ENCODE results near the gene TBC1D8.
A peak's percentile ranks its signal among the peaks of the same experiment; 100 is the strongest.

Gene TBC1D8

DNA sequence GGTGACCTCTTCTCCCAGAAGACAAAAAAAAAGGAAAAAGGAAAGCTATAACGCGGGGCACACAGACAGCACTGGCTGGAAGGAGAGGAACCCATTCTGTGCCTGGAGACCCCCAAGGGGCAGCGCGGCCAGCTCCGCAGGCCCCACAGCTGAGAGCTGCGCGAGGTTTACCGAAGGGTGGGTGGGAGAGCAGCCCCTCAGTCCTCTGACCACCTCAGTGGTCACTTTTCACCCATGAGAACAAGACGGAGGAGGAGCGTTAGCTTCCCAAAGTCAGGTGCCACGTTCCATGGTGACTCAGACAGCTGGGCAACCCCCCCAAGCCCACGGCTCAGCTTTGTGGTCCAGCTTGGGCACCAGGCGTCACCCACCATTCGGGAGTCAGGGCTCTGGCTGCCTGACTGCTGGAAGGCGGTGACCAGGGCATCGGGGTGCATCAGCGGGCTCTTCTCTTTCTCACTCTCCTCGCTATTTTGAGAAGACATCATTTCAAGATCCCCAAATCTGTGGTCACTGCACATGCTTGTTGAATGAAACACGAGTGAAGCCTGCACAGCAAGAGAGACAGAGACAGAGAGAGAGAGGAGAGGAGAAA is 113.9 kb downstream of the TBC1D8 start:
- no peak overlapping the region for H3K4me3 ChIP-seq (ENCODE audit: low read length)
- DNase-seq (ENCODE audit: low read depth) = no peak
- TF ChIP-seq, protein P1, sequence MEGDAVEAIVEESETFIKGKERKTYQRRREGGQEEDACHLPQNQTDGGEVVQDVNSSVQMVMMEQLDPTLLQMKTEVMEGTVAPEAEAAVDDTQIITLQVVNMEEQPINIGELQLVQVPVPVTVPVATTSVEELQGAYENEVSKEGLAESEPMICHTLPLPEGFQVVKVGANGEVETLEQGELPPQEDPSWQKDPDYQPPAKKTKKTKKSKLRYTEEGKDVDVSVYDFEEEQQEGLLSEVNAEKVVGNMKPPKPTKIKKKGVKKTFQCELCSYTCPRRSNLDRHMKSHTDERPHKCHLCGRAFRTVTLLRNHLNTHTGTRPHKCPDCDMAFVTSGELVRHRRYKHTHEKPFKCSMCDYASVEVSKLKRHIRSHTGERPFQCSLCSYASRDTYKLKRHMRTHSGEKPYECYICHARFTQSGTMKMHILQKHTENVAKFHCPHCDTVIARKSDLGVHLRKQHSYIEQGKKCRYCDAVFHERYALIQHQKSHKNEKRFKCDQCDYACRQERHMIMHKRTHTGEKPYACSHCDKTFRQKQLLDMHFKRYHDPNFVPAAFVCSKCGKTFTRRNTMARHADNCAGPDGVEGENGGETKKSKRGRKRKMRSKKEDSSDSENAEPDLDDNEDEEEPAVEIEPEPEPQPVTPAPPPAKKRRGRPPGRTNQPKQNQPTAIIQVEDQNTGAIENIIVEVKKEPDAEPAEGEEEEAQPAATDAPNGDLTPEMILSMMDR (IDR thresholded peaks at IDR 0.05; ENCODE audit: insufficient read depth, low read depth, low read length, missing control alignments) = no peak

DNA sequence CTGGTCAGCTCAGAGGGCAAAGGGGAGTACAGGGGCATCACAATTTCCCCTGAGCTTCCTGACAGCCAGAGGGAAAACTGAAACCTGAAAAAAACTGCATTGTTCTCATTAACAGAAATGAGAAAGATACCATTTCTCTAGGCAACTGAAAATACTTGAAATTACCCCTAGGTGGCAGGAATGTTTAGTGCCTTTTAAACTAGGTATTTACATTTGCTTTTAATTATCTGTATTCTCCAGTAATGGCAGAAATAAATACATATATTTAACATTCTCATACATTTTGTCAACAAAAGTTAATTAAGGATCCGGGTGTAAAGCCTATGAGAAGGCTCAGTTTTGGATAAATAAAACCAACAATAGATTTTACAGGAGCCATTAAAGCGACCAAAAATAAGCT is 114.6 kb downstream of the TBC1D8 start:
- H3K4me3 ChIP-seq (ENCODE audit: low read length) = no peak overlapping the region
- TF ChIP-seq, protein P1 (IDR thresholded peaks at IDR 0.05; ENCODE audit: insufficient read depth, low read depth, low read length, missing control alignments) = peak; percentile 40
- peak; percentile 30 for DNase-seq (ENCODE audit: low read depth)

DNA sequence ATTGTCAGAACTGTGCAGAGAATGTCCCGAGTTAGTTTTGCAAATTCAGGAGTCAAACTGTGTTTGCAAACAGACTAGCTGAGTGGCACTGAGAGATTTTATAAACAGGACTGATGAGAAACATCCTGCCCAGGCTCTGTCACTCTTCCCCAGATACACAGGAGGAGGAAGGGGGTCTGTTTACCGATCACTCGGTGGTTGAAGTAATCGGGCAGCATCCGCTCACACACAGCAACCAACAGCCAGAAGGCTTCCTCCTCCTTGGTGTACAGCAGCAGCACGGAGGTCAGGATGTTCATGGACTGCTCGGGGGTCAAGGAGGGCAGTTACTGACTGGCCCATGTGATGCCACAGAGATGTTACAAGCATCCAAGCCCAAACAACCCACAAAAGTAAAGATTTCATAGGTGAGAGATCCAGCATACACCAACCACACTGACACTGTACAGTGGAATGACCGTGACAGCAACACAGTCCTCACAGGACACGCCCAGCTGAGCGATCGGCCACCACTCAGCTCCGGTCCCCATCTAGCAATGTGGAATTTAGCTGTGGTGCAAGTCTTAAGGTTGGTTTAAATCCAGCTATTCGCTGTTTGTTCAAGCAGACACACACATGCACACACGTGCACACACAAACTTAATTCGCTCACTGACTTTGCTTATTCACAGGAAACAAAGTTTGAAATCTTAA is 119.0 kb downstream of the TBC1D8 start:
- no peak overlapping the region for H3K4me3 ChIP-seq (ENCODE audit: low read length)
- TF ChIP-seq, protein P1 (IDR thresholded peaks at IDR 0.05; ENCODE audit: insufficient read depth, low read depth, low read length, missing control alignments) = no peak
- no peak for DNase-seq (ENCODE audit: low read depth)

DNA sequence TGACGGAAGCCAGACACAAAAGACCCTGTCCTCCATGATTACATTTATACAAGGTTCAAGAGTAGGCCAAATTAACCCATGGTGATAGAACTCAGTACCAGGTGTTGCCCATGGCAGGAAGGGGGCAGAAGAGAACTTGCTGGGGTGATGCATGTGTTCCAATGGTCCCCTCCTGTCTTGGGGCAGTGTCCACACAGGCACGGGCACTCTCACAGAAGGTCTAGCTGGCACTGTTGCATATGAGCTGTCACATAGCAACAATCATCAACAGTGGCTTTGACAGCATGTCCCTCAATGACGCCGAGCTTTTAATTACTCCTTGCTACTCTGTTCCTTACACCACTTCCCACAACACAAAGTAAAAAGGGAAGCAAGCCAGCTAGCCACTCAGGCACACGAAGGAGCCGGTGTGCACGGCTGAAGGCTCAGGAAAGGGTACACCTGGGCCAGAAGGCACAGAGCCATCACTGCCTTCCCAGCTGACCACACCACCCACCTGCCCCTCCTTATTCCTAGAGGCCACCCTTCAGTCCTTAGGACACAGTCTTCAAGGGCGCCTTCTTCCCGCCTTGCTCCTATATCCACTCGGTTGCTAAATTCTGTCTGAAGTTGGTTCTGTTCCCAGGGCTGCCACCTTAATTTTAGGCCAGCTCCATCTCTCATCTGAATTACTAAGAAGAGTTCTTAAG is 120.2 kb downstream of the TBC1D8 start:
- TF ChIP-seq, protein P1 (IDR thresholded peaks at IDR 0.05; ENCODE audit: insufficient read depth, low read depth, low read length, missing control alignments) = no peak
- no peak for DNase-seq (ENCODE audit: low read depth)
- no peak overlapping the region for H3K4me3 ChIP-seq (ENCODE audit: low read length)

DNA sequence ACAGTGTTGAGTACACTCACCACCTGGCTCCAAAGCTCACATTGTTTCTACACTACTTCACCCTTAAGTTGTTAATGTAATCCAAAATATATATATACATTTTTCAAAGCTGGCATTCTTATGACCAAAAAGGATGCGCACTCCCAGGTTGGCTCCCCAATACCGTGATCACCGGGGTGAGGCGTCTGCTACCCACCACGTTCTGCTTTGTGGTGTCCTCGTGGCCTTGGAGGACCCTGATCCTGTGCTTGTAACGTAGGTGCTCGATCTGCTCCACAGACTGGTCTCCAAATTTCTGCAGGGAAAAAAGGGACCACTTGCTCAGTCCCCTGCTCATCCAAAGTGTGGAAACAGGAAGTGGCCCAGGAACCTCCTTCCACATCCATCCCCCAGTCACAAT is 123.3 kb downstream of the TBC1D8 start:
- DNase-seq (ENCODE audit: low read depth) = no peak
- TF ChIP-seq, protein P1 (IDR thresholded peaks at IDR 0.05; ENCODE audit: insufficient read depth, low read depth, low read length, missing control alignments) = no peak
- H3K4me3 ChIP-seq (ENCODE audit: low read length) = no peak overlapping the region

DNA sequence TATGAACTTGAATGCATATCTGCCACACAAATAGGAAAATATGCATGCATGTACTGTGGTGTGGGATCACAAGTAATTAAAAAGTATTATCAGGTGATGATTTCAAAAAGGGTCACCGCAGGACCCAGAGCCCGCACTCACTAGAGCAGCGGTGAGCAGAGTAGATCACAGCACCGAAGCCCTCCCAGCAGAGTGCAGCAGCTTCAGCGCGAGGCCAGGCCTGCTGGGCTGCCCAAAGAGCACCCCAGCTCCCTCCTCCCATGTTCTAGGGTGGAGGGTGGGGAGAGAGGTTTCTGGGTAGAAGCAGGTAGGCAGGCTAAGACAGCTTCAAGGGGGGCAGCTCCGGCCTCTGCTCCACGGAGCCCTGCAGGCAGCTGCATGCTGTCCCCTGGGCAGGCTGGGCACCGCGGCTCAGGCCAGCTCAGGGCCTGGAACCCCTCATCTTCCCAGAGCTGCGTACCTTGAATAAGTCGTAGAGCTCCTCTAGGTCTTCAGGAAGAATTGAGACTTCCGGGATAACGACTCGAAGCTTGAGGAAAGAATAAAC is 124.2 kb downstream of the TBC1D8 start:
- DNase-seq (ENCODE audit: low read depth) = no peak
- TF ChIP-seq, protein P1 (IDR thresholded peaks at IDR 0.05; ENCODE audit: insufficient read depth, low read depth, low read length, missing control alignments) = no peak
- no peak overlapping the region for H3K4me3 ChIP-seq (ENCODE audit: low read length)

All from epithelial cell of esophagus (primary cell).